B cell (primary cell): Measurements from ENCODE around the gene CHRNA5.

Source experiments
- CTCF ChIP-seq: fragments of 200-600 bp; IDR thresholded peaks from one replicate; pipeline ENCODE4 v1.8.0; 2022; ENCODE audit warnings: antibody characterized with exemption, mild to moderate bottlenecking
- EZH2 ChIP-seq: IDR thresholded peaks from 2 replicates; pipeline ENCODE4 v1.6.1; 2012; ENCODE audit warnings: borderline replicate concordance, low read depth, mild to moderate bottlenecking, moderate library complexity, low read length; ENCODE audit not compliant: insufficient read depth, poor library complexity, severe bottlenecking

GRCh38 chr15:78537266-78537905, 27.9 kb upstream of the CHRNA5 start:
- TF ChIP-seq CTCF (no peak), EZH2 (no peak)
